ENCODE data around the gene PTPRA.
A peak's percentile ranks its signal among the peaks of the same experiment; 100 is the strongest.
"Not testable (repeated sequence)": the region's sequence is repeated elsewhere in the genome, so short reads cannot be mapped to it uniquely, and the experiment has no call there.

PTPRA gene

GRCh38 chr20:3045816-3046676 is 172.8 kb downstream of the PTPRA start, which contains the start of gene MRPS26:
Gene MRPS26 (plus strand): TSS chr20:3046052. CDS start chr20:3046069, 17 bp downstream.
- DNase-seq: peak; percentile 96

GRCh38 chr20:3046677-3047462 is 173.6 kb downstream of the PTPRA start:
- DNase-seq: no peak

GRCh38 chr20:3047486-3048419 is 174.5 kb downstream of the PTPRA start:
- DNase-seq: no peak

GRCh38 chr20:3051385-3052019 is 178.2 kb downstream of the PTPRA start:
- no peak for DNase-seq

- no peak for DNase-seq
Measured at GRCh38 chr20:3059489-3059888, 186.2 kb downstream of the PTPRA start.

GRCh38 chr20:3064119-3064518 is 190.8 kb downstream of the PTPRA start:
- not testable (repeated sequence) for DNase-seq

- DNase-seq: no peak
Measured at GRCh38 chr20:3067139-3068014, 194.1 kb downstream of the PTPRA start.

GRCh38 chr20:3068075-3068474 is 194.8 kb downstream of the PTPRA start:
- no peak for DNase-seq

- DNase-seq: no peak
Measured at GRCh38 chr20:3068986-3069900, 196.0 kb downstream of the PTPRA start.

GRCh38 chr20:3070725-3071124 is 197.4 kb downstream of the PTPRA start:
- no peak for DNase-seq

GRCh38 chr20:3071266-3071609 is 198.0 kb downstream of the PTPRA start:
- no peak for DNase-seq

GRCh38 chr20:3071610-3072529 is 198.6 kb downstream of the PTPRA start, which contains the start of gene OXT:
Gene OXT (plus strand): TSS chr20:3071620. CDS start chr20:3071656, 36 bp downstream.
- no peak for DNase-seq

- no peak for DNase-seq
Measured at GRCh38 chr20:3072530-3073250, 199.4 kb downstream of the PTPRA start.

GRCh38 chr20:3073251-3073643 is 200.0 kb downstream of the PTPRA start:
- not testable (repeated sequence) for DNase-seq

- DNase-seq: no peak
Measured at GRCh38 chr20:3074812-3075211, 201.5 kb downstream of the PTPRA start.

- not testable (repeated sequence) for DNase-seq
Measured at GRCh38 chr20:3075315-3075714, 202.0 kb downstream of the PTPRA start.

- DNase-seq: no peak
Measured at GRCh38 chr20:3077618-3078134, 204.4 kb downstream of the PTPRA start.

- peak; percentile 34 for DNase-seq
Measured at GRCh38 chr20:3080939-3081388, 207.7 kb downstream of the PTPRA start.

All from 8988T (cell line).